ENCODE results near the gene SLC5A12.

The SLC5A12 gene

GRCh38 chr11:26734691-26735090 lies 12.8 kb upstream of the SLC5A12 start:
- Histone ChIP-seq H4K91ac (ENCODE audit: low read depth, low read length, poor library complexity) (no peak overlapping the region), H2BK120ac (ENCODE audit: low read depth, low read length) (no peak overlapping the region), H3K18ac (ENCODE audit: low read length) (no peak overlapping the region), H3K4me2 (ENCODE audit: insufficient read depth, low read length, poor library complexity, severe bottlenecking) (no peak overlapping the region), H3K9ac (ENCODE audit: low read depth, low read length, poor library complexity) (no peak overlapping the region), H3K27me3 (ENCODE audit: control insufficient read depth in 3 of 3, insufficient read depth in 3 of 3, low read depth in 1 of 3, low read length in 3 of 3) (no peaks in the 10 kb centered on the region), H3K23ac (ENCODE audit: low read depth, low read length, poor library complexity) (no peak overlapping the region), H3K36me3 (replicated peaks in 1 of 2; ENCODE audit: control insufficient read depth in 2 of 2, insufficient read depth in 2 of 2, low read length in 2 of 2) (no peaks in the 10 kb centered on the region), H3K4ac (ENCODE audit: low read length) (no peak overlapping the region), H2AK5ac (ENCODE audit: low read depth, low read length) (no peak overlapping the region), H2BK15ac (ENCODE audit: low read length) (no peak overlapping the region), H3K4me1 (ENCODE audit: control insufficient read depth in 2 of 2, insufficient read depth in 1 of 2, low read depth in 1 of 2, low read length in 2 of 2) (no peaks in the 10 kb centered on the region), H4K8ac (ENCODE audit: low read depth, low read length) (no peak overlapping the region), H2BK5ac (ENCODE audit: low read length) (no peak overlapping the region), H2AFZ (ENCODE audit: low read length) (no peak overlapping the region), H3K4me3 (ENCODE audit: low read length in 2 of 2) (no peak overlapping the region), H3K79me1 (ENCODE audit: low read depth, low read length) (no peaks in the 10 kb centered on the region), H3K9me3 (replicated peaks in 1 of 2; ENCODE audit: control insufficient read depth in 2 of 2, insufficient read depth in 1 of 2, low read depth in 1 of 2, low read length in 2 of 2) (no peaks in the 10 kb centered on the region), H3K27ac (replicated peaks; ENCODE audit: low read length) (no peak overlapping the region), H2BK12ac (ENCODE audit: low read length) (no peak overlapping the region), H3K14ac (ENCODE audit: low read length) (no peak overlapping the region)
- no CpG with 5 or more reads among the region's 4 CpGs for WGBS, 2 donors (ENCODE audit: extremely low coverage in 2 of 2, insufficient read length in 2 of 2, insufficient replicate concordance in 1 of 2)
- no peak for DNase-seq (ENCODE audit: low spot score)

GRCh38 chr11:26731084-26731456 lies 9.2 kb upstream of the SLC5A12 start:
- Histone ChIP-seq H3K4me2 (ENCODE audit: insufficient read depth, low read length, poor library complexity, severe bottlenecking) (no peak overlapping the region), H3K4ac (ENCODE audit: low read length) (no peak overlapping the region), H3K4me3 (ENCODE audit: low read length in 2 of 2) (no peak overlapping the region), H2BK12ac (ENCODE audit: low read length) (no peak overlapping the region), H2BK120ac (ENCODE audit: low read depth, low read length) (no peak overlapping the region), H3K36me3 (replicated peaks in 1 of 2; ENCODE audit: control insufficient read depth in 2 of 2, insufficient read depth in 2 of 2, low read length in 2 of 2) (no peaks in the 10 kb centered on the region), H3K9ac (ENCODE audit: low read depth, low read length, poor library complexity) (no peak overlapping the region), H2AK5ac (ENCODE audit: low read depth, low read length) (no peak overlapping the region), H3K9me3 (replicated peaks in 1 of 2; ENCODE audit: control insufficient read depth in 2 of 2, insufficient read depth in 1 of 2, low read depth in 1 of 2, low read length in 2 of 2) (no peaks in the 10 kb centered on the region), H3K27ac (replicated peaks; ENCODE audit: low read length) (no peak overlapping the region), H2BK5ac (ENCODE audit: low read length) (no peak overlapping the region), H3K79me1 (ENCODE audit: low read depth, low read length) (no peaks in the 10 kb centered on the region), H3K23ac (ENCODE audit: low read depth, low read length, poor library complexity) (no peak overlapping the region), H3K27me3 (ENCODE audit: control insufficient read depth in 3 of 3, insufficient read depth in 3 of 3, low read depth in 1 of 3, low read length in 3 of 3) (no peaks in the 10 kb centered on the region), H3K4me1 (ENCODE audit: control insufficient read depth in 2 of 2, insufficient read depth in 1 of 2, low read depth in 1 of 2, low read length in 2 of 2) (no peaks in the 10 kb centered on the region), H4K91ac (ENCODE audit: low read depth, low read length, poor library complexity) (no peak overlapping the region), H2AFZ (ENCODE audit: low read length) (no peak overlapping the region), H3K14ac (ENCODE audit: low read length) (no peak overlapping the region), H3K18ac (ENCODE audit: low read length) (no peak overlapping the region), H4K8ac (ENCODE audit: low read depth, low read length) (no peak overlapping the region), H2BK15ac (ENCODE audit: low read length) (no peak overlapping the region)
- no peak for DNase-seq (ENCODE audit: low spot score)
- WGBS, 2 donors (ENCODE audit: extremely low coverage in 2 of 2, insufficient read length in 2 of 2, insufficient replicate concordance in 1 of 2): no CpG with 5 or more reads among the region's 1 CpG

GRCh38 chr11:26730414-26731083 lies 8.7 kb upstream of the SLC5A12 start:
- Histone ChIP-seq H3K36me3 (replicated peaks in 1 of 2; ENCODE audit: control insufficient read depth in 2 of 2, insufficient read depth in 2 of 2, low read length in 2 of 2) (no peaks in the 10 kb centered on the region), H2BK15ac (ENCODE audit: low read length) (no peak overlapping the region), H4K8ac (ENCODE audit: low read depth, low read length) (no peak overlapping the region), H2BK5ac (ENCODE audit: low read length) (no peak overlapping the region), H2BK12ac (ENCODE audit: low read length) (no peak overlapping the region), H3K4me3 (ENCODE audit: low read length in 2 of 2) (no peak overlapping the region), H3K4ac (ENCODE audit: low read length) (no peak overlapping the region), H2AK5ac (ENCODE audit: low read depth, low read length) (no peak overlapping the region), H3K79me1 (ENCODE audit: low read depth, low read length) (no peaks in the 10 kb centered on the region), H3K9me3 (replicated peaks in 1 of 2; ENCODE audit: control insufficient read depth in 2 of 2, insufficient read depth in 1 of 2, low read depth in 1 of 2, low read length in 2 of 2) (no peaks in the 10 kb centered on the region), H3K27me3 (ENCODE audit: control insufficient read depth in 3 of 3, insufficient read depth in 3 of 3, low read depth in 1 of 3, low read length in 3 of 3) (no peaks in the 10 kb centered on the region), H3K18ac (ENCODE audit: low read length) (no peak overlapping the region), H3K4me1 (ENCODE audit: control insufficient read depth in 2 of 2, insufficient read depth in 1 of 2, low read depth in 1 of 2, low read length in 2 of 2) (no peaks in the 10 kb centered on the region), H3K27ac (replicated peaks; ENCODE audit: low read length) (no peak overlapping the region), H2AFZ (ENCODE audit: low read length) (no peak overlapping the region), H3K23ac (ENCODE audit: low read depth, low read length, poor library complexity) (no peak overlapping the region), H3K9ac (ENCODE audit: low read depth, low read length, poor library complexity) (no peak overlapping the region), H2BK120ac (ENCODE audit: low read depth, low read length) (no peak overlapping the region), H3K14ac (ENCODE audit: low read length) (no peak overlapping the region), H4K91ac (ENCODE audit: low read depth, low read length, poor library complexity) (no peak overlapping the region), H3K4me2 (ENCODE audit: insufficient read depth, low read length, poor library complexity, severe bottlenecking) (no peak overlapping the region)
- WGBS, 2 donors (ENCODE audit: extremely low coverage in 2 of 2, insufficient read length in 2 of 2, insufficient replicate concordance in 1 of 2): no CpG with 5 or more reads among the region's 4 CpGs
- no peak for DNase-seq (ENCODE audit: low spot score)

- WGBS, 2 donors (ENCODE audit: extremely low coverage in 2 of 2, insufficient read length in 2 of 2, insufficient replicate concordance in 1 of 2): no CpG with 5 or more reads among the region's 1 CpG
- Histone ChIP-seq H3K18ac (ENCODE audit: low read length) (no peak overlapping the region), H3K4ac (ENCODE audit: low read length) (no peak overlapping the region), H2BK5ac (ENCODE audit: low read length) (no peak overlapping the region), H3K4me3 (ENCODE audit: low read length in 2 of 2) (no peak overlapping the region), H4K8ac (ENCODE audit: low read depth, low read length) (no peak overlapping the region), H3K27me3 (ENCODE audit: control insufficient read depth in 3 of 3, insufficient read depth in 3 of 3, low read depth in 1 of 3, low read length in 3 of 3) (no peaks in the 10 kb centered on the region), H3K79me1 (ENCODE audit: low read depth, low read length) (no peaks in the 10 kb centered on the region), H3K4me1 (ENCODE audit: control insufficient read depth in 2 of 2, insufficient read depth in 1 of 2, low read depth in 1 of 2, low read length in 2 of 2) (no peaks in the 10 kb centered on the region), H3K14ac (ENCODE audit: low read length) (no peak overlapping the region), H3K9me3 (replicated peaks in 1 of 2; ENCODE audit: control insufficient read depth in 2 of 2, insufficient read depth in 1 of 2, low read depth in 1 of 2, low read length in 2 of 2) (no peaks in the 10 kb centered on the region), H2AK5ac (ENCODE audit: low read depth, low read length) (no peak overlapping the region), H3K23ac (ENCODE audit: low read depth, low read length, poor library complexity) (no peak overlapping the region), H2AFZ (ENCODE audit: low read length) (no peak overlapping the region), H2BK120ac (ENCODE audit: low read depth, low read length) (no peak overlapping the region), H3K4me2 (ENCODE audit: insufficient read depth, low read length, poor library complexity, severe bottlenecking) (no peak overlapping the region), H2BK15ac (ENCODE audit: low read length) (no peak overlapping the region), H2BK12ac (ENCODE audit: low read length) (no peak overlapping the region), H4K91ac (ENCODE audit: low read depth, low read length, poor library complexity) (no peak overlapping the region), H3K36me3 (replicated peaks in 1 of 2; ENCODE audit: control insufficient read depth in 2 of 2, insufficient read depth in 2 of 2, low read length in 2 of 2) (no peaks in the 10 kb centered on the region), H3K9ac (ENCODE audit: low read depth, low read length, poor library complexity) (no peak overlapping the region), H3K27ac (replicated peaks; ENCODE audit: low read length) (no peak overlapping the region)
- DNase-seq (ENCODE audit: low spot score): no peak
These were observed 7.4 kb upstream of the SLC5A12 start for GRCh38 chr11:26729284-26729683.

Measured in neuronal stem cell (in vitro differentiated cells).